Activated CD4-positive, alpha-beta memory T cell treated with anti-CD3 and anti-CD28 coated beads for 36 hours (primary cell): Measurements from ENCODE around the gene ADGRB3. TPM values are rescaled to one million over a fixed set of nuclear protein-coding genes. Genes with fewer than 3 reads are reported as not detected.
"Not testable (repeated sequence)": the region's sequence is repeated elsewhere in the genome, so short reads cannot be mapped to it uniquely, and the experiment has no call there.

ENCODE experiments used
- CTCF ChIA-PET: fragments of 350-600 bp; sonication (Branson Sonifier 250); formaldehyde crosslinking; loops from one replicate; lab custom pipeline; 2021; ENCODE audit warnings: antibody characterized with exemption, inconsistent platforms; lab: Charles Lee
- POLR2A ChIA-PET: fragments of 350-600 bp; sonication (Branson Sonifier 250); formaldehyde crosslinking; loops from one replicate; lab custom pipeline; 2021; ENCODE audit warnings: antibody characterized with exemption; lab: Charles Lee
- DNase-seq: peaks from one replicate; pipeline ENCODE4 v3.0.0-alpha.2; 2020
- H3K27ac Mint-ChIP-seq: one replicate; pipeline ENCODE4 v1.8.0; 2021; ENCODE audit warnings: mixed read lengths
- H3K27me3 Mint-ChIP-seq: one replicate; pipeline ENCODE4 v1.8.0; 2021; ENCODE audit warnings: mixed read lengths
- H3K36me3 Mint-ChIP-seq: one replicate; pipeline ENCODE4 v1.8.0; 2021; ENCODE audit warnings: mixed read lengths
- H3K4me1 Mint-ChIP-seq: one replicate; pipeline ENCODE4 v1.8.0; 2021; ENCODE audit warnings: low read depth, mixed read lengths
- H3K4me3 Mint-ChIP-seq: one replicate; pipeline ENCODE4 v1.8.0; 2021; ENCODE audit warnings: mild to moderate bottlenecking, mixed read lengths
- H3K9me3 Mint-ChIP-seq: one replicate; pipeline ENCODE4 v1.8.0; 2021; ENCODE audit warnings: mixed read lengths
- intact Hi-C: fragments of 100-400 bp; cut with micrococcal nuclease; formaldehyde crosslinking; loops from one replicate; pipeline ENCODE4 v1.15.1; 2023
- total RNA-seq, 2 experiments: library from RNA; stranded (reverse); gene quantifications; one replicate each; pipeline ENCODE4 v1.2.3, GENCODE V29; 2021

The ADGRB3 gene
- total RNA-seq, 2 experiments from 2014 or later, result not detected

DNA sequence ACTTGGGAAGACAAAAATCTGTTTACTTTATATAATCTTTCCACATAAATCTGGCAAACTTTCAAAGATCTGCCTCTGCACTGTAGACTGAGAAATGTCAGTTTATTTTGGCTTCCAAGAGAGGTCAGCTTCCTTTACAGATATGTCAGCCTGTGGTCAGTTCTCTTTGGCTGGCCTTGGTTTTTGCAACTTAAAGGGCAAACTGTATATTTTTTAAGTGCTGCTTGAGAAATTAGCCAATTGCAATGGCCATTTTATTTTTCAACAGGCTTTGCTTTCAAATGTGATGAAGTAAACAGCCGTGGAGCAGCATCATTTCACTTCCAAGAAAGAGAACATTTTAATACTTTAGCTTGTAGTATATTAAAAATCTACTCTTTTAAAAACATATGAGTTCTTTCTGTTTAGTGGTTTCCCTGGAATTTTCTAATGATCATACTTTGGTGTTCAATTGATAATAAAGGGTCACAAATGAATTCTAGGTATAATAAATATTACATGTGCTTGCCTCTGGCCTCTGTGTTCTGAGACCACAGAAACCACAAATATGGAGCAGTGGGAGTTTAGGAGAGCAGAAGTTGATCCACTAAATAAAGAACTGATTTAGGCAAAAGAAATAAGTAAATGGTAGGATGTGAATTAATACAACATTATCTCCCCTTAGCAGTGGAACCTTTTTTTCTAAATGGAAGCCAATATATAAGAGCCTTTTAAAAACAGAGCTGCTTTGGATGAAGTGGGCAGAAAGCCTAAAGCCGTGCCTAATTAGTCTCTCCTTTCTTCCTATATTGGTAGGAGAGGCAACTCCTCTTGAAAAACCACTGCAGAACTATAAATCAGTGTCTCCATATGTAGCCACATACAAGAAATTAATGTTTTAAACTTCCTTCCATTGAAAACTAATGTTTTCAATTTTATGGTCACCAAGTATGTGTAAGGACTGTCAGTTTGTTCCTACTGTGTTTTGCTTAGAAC, 16.2 kb downstream of the ADGRB3 start:
- Mint-ChIP-seq H3K9me3 (no peaks in the 10 kb centered on the region), H3K4me1 (no peaks in the 10 kb centered on the region)
- POLR2A ChIA-PET, result no interaction called here

DNA sequence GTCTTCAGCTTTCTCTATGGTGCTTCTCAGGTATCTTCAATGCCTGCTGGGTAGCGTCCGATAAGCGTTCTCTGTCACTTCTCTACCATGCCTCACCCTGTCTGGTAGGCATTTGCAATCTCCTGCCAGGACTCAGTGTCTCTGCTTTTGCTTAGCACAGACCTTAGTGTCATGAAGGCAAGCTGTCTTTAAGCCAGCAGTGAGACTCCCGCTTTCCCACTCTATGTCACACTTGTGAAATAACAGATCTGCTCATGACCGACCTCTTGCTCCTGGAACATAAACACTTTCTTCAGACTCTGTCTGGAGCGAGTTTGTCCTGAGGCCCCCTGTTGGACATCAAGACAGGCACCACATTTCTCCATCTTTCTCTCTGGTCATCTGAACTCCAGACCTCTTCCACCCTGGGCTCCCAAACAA, 17.0 kb downstream of the ADGRB3 start:
- no peaks in the 10 kb centered on the region for H3K4me1 Mint-ChIP-seq
- H3K9me3 Mint-ChIP-seq, result no peaks in the 10 kb centered on the region
- intact Hi-C loops, result no loop called here
- POLR2A ChIA-PET, result no interaction called here
- no peaks in the 10 kb centered on the region for H3K36me3 Mint-ChIP-seq
- DNase-seq, result no peak
- H3K27me3 Mint-ChIP-seq, result peaks cover 2% of the 10 kb centered on the region
- CTCF ChIA-PET, result no interaction called here
- H3K4me3 Mint-ChIP-seq, result no peak overlapping the region
- H3K27ac Mint-ChIP-seq, result no peak overlapping the region

More for the DNA sequence above, 16.2 kb downstream of the ADGRB3 start:
- no peak overlapping the region for H3K27ac Mint-ChIP-seq
- CTCF ChIA-PET, result no interaction called here
- H3K27me3 Mint-ChIP-seq, result peaks cover 2% of the 10 kb centered on the region
- no peaks in the 10 kb centered on the region for H3K36me3 Mint-ChIP-seq
- no peak for DNase-seq
- no peak overlapping the region for H3K4me3 Mint-ChIP-seq
- intact Hi-C loops, result no loop called here

DNA sequence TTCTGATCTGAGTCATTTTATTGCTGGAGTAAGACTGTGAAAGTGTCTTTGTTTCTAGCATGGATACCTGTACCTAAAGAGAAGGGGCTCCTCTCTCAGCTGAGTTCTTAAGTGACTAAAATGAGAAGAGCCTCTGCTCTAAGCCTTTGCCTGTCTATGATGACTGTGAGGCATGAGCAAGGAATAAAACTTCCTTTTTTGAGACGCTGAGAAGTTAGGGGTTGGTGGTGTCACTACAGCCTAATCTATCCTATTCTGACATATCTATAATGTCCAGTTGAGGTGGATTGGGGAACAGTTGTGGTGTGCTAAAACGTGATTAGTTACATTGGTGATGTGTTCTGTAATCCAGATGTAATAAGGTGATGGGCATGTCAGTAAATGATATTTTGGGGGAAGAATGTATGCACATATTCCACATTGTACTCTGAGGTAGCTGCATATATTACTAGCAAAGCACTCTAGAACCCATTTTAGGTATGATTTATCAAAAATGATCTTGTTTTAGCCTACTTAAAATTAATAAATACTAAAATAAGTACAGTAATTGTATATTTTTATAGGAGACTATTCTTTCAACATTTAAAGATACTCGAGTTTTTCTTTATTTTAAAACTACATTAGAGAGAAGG, 18.1 kb downstream of the ADGRB3 start:
- intact Hi-C loops, result no loop called here
- Mint-ChIP-seq H3K4me1 (no peaks in the 10 kb centered on the region), H3K36me3 (no peaks in the 10 kb centered on the region), H3K9me3 (no peaks in the 10 kb centered on the region), H3K4me3 (no peak overlapping the region), H3K27me3 (peaks cover 2% of the 10 kb centered on the region), H3K27ac (no peak overlapping the region)
- DNase-seq, result no peak
- POLR2A ChIA-PET, result no interaction called here
- CTCF ChIA-PET, result no interaction called here

DNA sequence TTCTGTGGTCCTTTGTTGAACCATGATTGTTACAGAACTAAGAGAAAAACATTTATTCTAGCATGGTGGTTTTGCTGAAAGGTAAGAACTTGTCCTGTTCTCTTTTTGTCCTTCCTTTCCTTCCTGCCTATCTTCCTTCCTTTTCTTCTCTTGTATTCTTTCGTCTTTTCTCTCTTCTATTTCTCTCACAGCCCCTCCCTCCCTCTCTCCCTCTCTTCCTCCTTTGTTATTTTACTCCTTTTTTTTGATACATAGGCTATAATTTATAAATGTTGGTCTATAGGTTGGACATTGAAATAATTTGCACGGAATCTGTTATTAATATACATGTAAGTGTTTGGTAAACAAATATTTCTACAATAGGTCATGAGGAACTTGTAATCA, 18.6 kb downstream of the ADGRB3 start:
- POLR2A ChIA-PET, result no interaction called here
- Mint-ChIP-seq H3K9me3 (no peaks in the 10 kb centered on the region), H3K4me1 (no peaks in the 10 kb centered on the region), H3K36me3 (no peaks in the 10 kb centered on the region), H3K27me3 (peaks cover 2% of the 10 kb centered on the region), H3K27ac (no peak overlapping the region), H3K4me3 (no peak overlapping the region)
- CTCF ChIA-PET, result no interaction called here
- no peak for DNase-seq
- intact Hi-C loops, result no loop called here

DNA sequence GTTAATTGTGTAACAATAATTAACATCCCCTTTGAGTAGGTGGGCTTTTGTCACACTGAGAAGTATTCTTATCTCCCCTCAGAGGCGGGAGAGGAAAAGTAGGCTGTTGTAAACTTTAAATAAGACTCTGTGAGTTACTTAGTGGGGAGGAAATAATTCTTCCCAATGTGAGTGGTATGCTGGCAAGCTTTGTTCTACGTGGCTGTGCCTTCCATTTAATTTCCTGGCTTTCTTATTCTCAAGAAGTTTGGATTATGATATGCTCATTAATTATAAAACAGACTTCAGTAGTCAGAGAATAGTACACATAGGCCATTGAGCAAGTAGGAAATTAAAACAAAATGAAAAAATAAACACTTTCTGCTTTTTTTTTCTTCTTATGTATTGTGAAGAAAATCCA, 19.1 kb downstream of the ADGRB3 start:
- ChIA-PET POLR2A (no interaction called here), CTCF (no interaction called here)
- H3K36me3 Mint-ChIP-seq, result no peaks in the 10 kb centered on the region
- no peak overlapping the region for H3K4me3 Mint-ChIP-seq
- H3K9me3 Mint-ChIP-seq, result no peaks in the 10 kb centered on the region
- DNase-seq, result no peak
- intact Hi-C loops, result no loop called here
- peaks cover 2% of the 10 kb centered on the region for H3K27me3 Mint-ChIP-seq
- H3K27ac Mint-ChIP-seq, result no peak overlapping the region
- H3K4me1 Mint-ChIP-seq, result no peaks in the 10 kb centered on the region

DNA sequence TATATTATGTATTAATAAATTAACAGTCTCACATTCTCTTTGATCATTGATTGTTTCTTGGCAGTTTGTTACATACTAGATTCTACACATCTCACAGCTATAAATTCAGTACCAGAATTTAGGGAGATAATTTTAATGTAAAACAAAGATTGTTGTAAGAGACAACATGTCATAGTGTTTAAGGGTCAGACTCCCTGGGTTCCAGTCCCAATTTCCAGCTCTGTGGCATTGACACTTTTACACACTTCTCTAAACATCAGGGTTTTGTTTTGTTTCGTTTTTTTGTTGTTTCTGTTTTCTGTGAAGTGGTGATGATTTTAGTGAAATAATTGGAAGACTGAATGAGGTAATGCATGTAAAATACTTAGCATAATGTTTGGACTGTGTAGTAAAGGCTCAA, 19.9 kb downstream of the ADGRB3 start:
- Mint-ChIP-seq H3K27me3 (no peaks in the 10 kb centered on the region), H3K9me3 (no peaks in the 10 kb centered on the region), H3K27ac (no peak overlapping the region), H3K36me3 (no peaks in the 10 kb centered on the region), H3K4me3 (no peak overlapping the region), H3K4me1 (no peaks in the 10 kb centered on the region)
- DNase-seq, result no peak
- intact Hi-C loops, result no loop called here
- ChIA-PET CTCF (no interaction called here), POLR2A (no interaction called here)

DNA sequence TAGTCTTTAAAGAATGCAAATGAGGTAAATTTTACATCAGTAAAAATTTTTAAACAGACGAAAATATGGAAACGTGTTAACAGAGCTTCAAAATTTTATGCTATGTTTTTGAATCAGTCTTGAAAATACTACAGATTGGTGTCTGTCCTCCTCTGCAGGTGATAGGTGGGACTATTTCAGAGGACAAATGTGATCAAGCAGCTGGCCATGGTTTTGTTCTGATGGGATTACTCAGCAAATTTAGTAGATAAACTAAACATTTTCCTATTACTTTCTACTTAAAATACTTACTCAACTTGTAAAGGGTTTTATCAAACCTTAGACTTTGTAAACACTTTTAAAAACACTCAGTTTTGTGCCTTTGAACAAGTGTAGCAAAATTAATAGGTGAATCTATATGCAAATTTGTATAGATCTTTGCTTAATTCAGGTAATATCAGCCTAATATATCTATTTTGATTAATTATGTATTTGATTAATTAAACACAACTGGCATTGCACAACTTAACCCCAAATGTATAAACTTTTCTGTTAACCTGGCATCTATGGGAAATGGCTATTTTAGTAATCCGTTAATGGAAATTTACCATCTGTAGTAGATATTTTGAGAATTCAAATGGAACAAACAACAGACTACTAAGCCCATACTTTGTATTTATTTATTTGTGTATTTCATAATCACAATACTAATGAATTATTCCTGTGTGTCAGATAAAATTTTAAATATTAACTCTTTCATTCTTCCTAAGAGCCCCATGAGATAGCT, 22.5 kb downstream of the ADGRB3 start:
- H3K27ac Mint-ChIP-seq, result no peak overlapping the region
- intact Hi-C loops, result no loop called here
- H3K9me3 Mint-ChIP-seq, result no peaks in the 10 kb centered on the region
- no peaks in the 10 kb centered on the region for H3K4me1 Mint-ChIP-seq
- no peaks in the 10 kb centered on the region for H3K27me3 Mint-ChIP-seq
- DNase-seq, result no peak
- POLR2A ChIA-PET, result no interaction called here
- no peaks in the 10 kb centered on the region for H3K36me3 Mint-ChIP-seq
- CTCF ChIA-PET, result no interaction called here
- H3K4me3 Mint-ChIP-seq, result no peak overlapping the region

DNA sequence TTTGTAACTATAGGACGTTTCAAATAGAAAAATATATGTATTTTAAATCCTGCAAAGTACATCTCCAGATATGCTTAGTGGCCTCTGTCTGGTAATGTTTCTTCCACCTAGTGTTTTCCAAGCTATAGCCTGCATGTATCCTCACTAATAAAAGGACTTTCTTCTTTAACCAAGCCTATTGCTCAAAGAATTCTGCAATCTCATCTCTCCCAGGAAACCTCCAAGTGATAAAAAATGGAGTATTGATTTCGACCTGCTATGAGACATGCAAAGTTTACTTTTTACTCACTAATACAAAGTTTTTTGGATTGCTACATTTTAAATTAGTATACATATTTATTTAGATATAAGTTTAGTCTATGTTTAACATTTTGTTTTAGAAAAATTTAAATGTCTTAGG, 23.3 kb downstream of the ADGRB3 start:
- no peaks in the 10 kb centered on the region for H3K36me3 Mint-ChIP-seq
- no peak overlapping the region for H3K4me3 Mint-ChIP-seq
- no peaks in the 10 kb centered on the region for H3K4me1 Mint-ChIP-seq
- intact Hi-C loops, result no loop called here
- ChIA-PET POLR2A (no interaction called here), CTCF (no interaction called here)
- H3K9me3 Mint-ChIP-seq, result no peaks in the 10 kb centered on the region
- H3K27ac Mint-ChIP-seq, result no peak overlapping the region
- DNase-seq, result no peak
- no peaks in the 10 kb centered on the region for H3K27me3 Mint-ChIP-seq

DNA sequence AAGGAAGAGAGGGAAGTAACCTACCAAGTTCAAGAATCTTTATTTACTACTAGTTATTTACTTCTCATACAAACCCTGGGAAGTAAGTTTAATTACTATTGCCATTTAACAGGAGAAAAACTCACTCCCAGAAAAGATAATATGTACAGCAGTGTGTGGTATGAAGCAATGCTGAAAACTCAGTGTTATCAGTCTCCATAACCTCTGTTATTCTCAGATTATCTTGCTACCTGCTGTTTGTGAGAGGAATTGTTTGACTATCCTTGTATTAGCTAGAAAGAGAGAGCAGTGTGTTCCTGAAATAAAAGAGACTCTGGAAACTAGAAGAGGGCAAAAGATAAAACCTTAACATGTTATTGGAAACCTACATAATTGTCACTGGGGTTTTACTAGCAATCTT, 38.2 kb downstream of the ADGRB3 start:
- Mint-ChIP-seq H3K4me3 (no peak overlapping the region), H3K36me3 (no peaks in the 10 kb centered on the region), H3K4me1 (no peaks in the 10 kb centered on the region), H3K27ac (no peak overlapping the region), H3K9me3 (no peaks in the 10 kb centered on the region), H3K27me3 (peaks cover 5% of the 10 kb centered on the region)
- intact Hi-C loops, result no loop called here
- CTCF ChIA-PET, result no interaction called here
- no peak for DNase-seq
- POLR2A ChIA-PET, result no interaction called here

DNA sequence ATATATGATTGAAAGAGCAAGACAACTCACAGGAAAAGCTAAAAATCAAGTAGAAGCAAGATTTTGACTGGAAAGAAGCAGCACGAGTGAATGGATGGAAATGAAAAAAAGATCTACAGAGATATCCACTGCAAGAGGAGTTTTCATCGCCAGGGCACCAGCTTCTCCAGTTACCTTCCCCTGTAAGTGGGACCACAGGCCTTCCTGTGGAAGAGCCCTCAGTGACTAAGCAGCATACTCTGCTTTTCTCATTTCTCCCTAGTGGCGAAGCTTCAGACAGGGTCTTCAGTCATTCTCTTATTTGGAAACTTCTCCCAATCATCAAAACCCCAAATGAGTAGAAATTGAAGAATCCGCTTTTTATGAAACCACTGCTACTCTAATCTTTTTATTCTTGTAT, 40.5 kb downstream of the ADGRB3 start:
- Mint-ChIP-seq H3K27ac (no peak overlapping the region), H3K4me1 (no peaks in the 10 kb centered on the region), H3K9me3 (no peaks in the 10 kb centered on the region), H3K4me3 (no peak overlapping the region), H3K36me3 (no peaks in the 10 kb centered on the region), H3K27me3 (peaks cover 5% of the 10 kb centered on the region)
- intact Hi-C loops, result no loop called here
- DNase-seq, result no peak
- POLR2A ChIA-PET, result no interaction called here
- CTCF ChIA-PET, result no interaction called here

DNA sequence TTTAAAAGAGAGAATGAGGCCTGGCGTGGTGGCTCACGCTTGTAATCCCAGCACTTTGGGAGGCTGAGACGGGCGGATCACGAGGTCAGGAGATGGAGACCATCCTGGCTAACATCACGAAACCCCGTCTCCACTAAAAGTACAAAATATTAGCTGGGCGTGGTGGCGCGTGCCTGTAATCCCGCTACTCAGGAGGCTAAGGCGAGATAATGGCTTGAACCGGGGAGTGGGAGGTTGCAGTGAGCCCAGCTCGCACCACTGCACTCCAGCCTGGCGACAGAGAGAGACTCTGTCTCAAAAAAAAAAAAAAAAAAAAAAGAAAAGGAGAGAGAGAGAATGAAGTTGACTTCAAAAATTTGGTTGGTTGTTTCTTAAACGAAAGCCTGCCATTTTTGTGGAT, 41.0 kb downstream of the ADGRB3 start:
- H3K27ac Mint-ChIP-seq, H3K4me1 Mint-ChIP-seq, H3K9me3 Mint-ChIP-seq, CTCF ChIA-PET, H3K4me3 Mint-ChIP-seq, POLR2A ChIA-PET, H3K36me3 Mint-ChIP-seq, intact Hi-C loops, DNase-seq, H3K27me3 Mint-ChIP-seq: not testable (repeated sequence)

DNA sequence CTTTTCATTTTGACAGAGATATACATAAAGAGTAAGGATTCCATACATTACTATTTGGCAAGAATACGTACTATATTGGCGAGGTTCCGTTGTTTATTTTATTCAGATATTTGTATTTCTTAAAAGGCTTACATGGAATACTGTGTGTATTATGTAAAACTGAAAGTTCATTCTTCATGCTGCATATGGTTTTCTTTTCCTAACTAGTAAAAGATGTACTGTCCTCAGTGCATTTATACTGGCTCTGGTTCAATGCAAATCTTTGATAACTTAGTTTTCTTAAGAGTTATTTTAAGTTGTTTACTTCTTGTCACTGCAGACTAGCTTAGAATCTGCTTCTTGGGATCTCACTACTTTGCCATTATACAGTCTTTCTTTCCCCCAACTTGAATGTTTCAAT, 42.0 kb downstream of the ADGRB3 start:
- no peak overlapping the region for H3K4me3 Mint-ChIP-seq
- CTCF ChIA-PET, result no interaction called here
- POLR2A ChIA-PET, result no interaction called here

More for the DNA sequence above, 42.0 kb downstream of the ADGRB3 start:
- intact Hi-C loops, result no loop called here
- H3K27me3 Mint-ChIP-seq, result peaks cover 3% of the 10 kb centered on the region
- no peaks in the 10 kb centered on the region for H3K36me3 Mint-ChIP-seq
- no peak overlapping the region for H3K27ac Mint-ChIP-seq
- DNase-seq, result no peak
- H3K9me3 Mint-ChIP-seq, result no peaks in the 10 kb centered on the region
- H3K4me1 Mint-ChIP-seq, result no peaks in the 10 kb centered on the region
